ENCODE measurements around the gene CH25H. TPM values are rescaled to one million over a fixed set of nuclear protein-coding genes. Genes with fewer than 3 reads are reported as not detected.

Gene CH25H
- total RNA-seq, 1 experiment from 2014 or later: 1.0 TPM

GRCh38 chr10:89189211-89189734 is 17.8 kb downstream of the CH25H start:
- Histone ChIP-seq H3K23ac (ENCODE audit: insufficient read length, low read depth, low read length) (no peak overlapping the region), H3K79me2 (ENCODE audit: insufficient read depth, low read length) (no peaks in the 10 kb centered on the region), H4K20me1 (ENCODE audit: control insufficient read depth, insufficient read depth, insufficient read length) (no peaks in the 10 kb centered on the region), H3K23me2 (ENCODE audit: insufficient read length, low read depth, low read length, poor library complexity, severe bottlenecking) (no peaks in the 10 kb centered on the region), H3K27ac (ENCODE audit: insufficient read length, low read depth, low read length) (no peak overlapping the region), H3K4me1 (ENCODE audit: insufficient read depth, low read length) (peaks cover 2% of the 10 kb centered on the region; the same call in 1 of the 2 replicates), H3K18ac (ENCODE audit: insufficient read length, low read depth, low read length) (no peak overlapping the region), H2AK5ac (ENCODE audit: insufficient read length, low read length) (no peak overlapping the region), H2BK15ac (ENCODE audit: low read depth, low read length) (no peak overlapping the region), H2AFZ (ENCODE audit: low read length) (no peak overlapping the region), H3K4ac (ENCODE audit: low read depth, low read length) (no peak overlapping the region), H3K14ac (ENCODE audit: insufficient read depth, low read length) (no peak overlapping the region), H3K79me1 (ENCODE audit: insufficient read depth, low read depth, low read length, poor library complexity, severe bottlenecking) (no peaks in the 10 kb centered on the region), H2BK5ac (ENCODE audit: insufficient read length, low read length) (no peak overlapping the region), H2BK12ac (ENCODE audit: insufficient read length, low read depth, low read length) (no peak overlapping the region), H3T11ph (ENCODE audit: low read length) (no peak overlapping the region), H4K8ac (replicated peaks; ENCODE audit: insufficient read length, low read depth, low read length) (no peak overlapping the region), H4K91ac (ENCODE audit: insufficient read length, low read depth, low read length) (no peak overlapping the region), H4K5ac (ENCODE audit: insufficient read length, low read depth, low read length) (no peak overlapping the region), H3K27me3 (ENCODE audit: insufficient read depth, low read length) (no peaks in the 10 kb centered on the region), H2BK120ac (ENCODE audit: low read depth, low read length, poor library complexity, severe bottlenecking) (no peak overlapping the region), H3K9me3 (ENCODE audit: control insufficient read depth, low read depth, low read length) (no peaks in the 10 kb centered on the region), H2BK20ac (ENCODE audit: low read depth, low read length, poor library complexity, severe bottlenecking) (no peak overlapping the region), H3K9ac (ENCODE audit: extremely low read depth, insufficient read length, low read length) (no peak overlapping the region), H3K4me2 (ENCODE audit: insufficient read depth, insufficient read length, low read length) (no peak overlapping the region), H3K56ac (ENCODE audit: insufficient read length, low read depth, low read length) (no peak overlapping the region)
- no peak overlapping the region for H3K4me3 Mint-ChIP-seq
- no peaks in the 10 kb centered on the region; a peak in 1 of 5 replicates for H3K9me3 Mint-ChIP-seq
- H3K27me3 Mint-ChIP-seq (ENCODE audit: low read depth): no peaks in the 10 kb centered on the region
- no peak for DNase-seq
- no peaks in the 10 kb centered on the region for H3K36me3 Mint-ChIP-seq (ENCODE audit: insufficient read depth in 1 of 3, low read depth in 3 of 3)
- TF ChIP-seq CTCF (conservative IDR thresholded peaks at IDR 0.05): no peak
- H3K27ac Mint-ChIP-seq: no peak overlapping the region; a peak in 1 of 7 replicates
- H3K4me1 Mint-ChIP-seq: peaks cover 4 to 6% of the 10 kb centered on the region in 2 experiments; a peak in 2 of 4 replicates
- no CpG with 5 or more reads among the region's 2 CpGs for WGBS (ENCODE audit: extremely low coverage, insufficient read length, low lambda C conversion rate)

All from H9 (cell line).